Measurements from ENCODE around the gene ATG7. TPM values are rescaled to one million over a fixed set of nuclear protein-coding genes. Genes with fewer than 3 reads are reported as not detected.
"Not testable (repeated sequence)": the region's sequence is repeated elsewhere in the genome, so short reads cannot be mapped to it uniquely, and the experiment has no call there.

ATG7 gene
- total RNA-seq, 2 experiments from 2014 or later = 31.0 to 33.1 TPM

- Mint-ChIP-seq H3K9me3 (peaks cover 23% of the 10 kb centered on the region), H3K4me3 (no peak overlapping the region), H3K36me3 (ENCODE audit: low read depth) (peaks cover 50% of the 10 kb centered on the region), H3K4me1 (ENCODE audit: low read depth) (no peaks in the 10 kb centered on the region), H3K27ac (no peak overlapping the region), H3K27me3 (no peaks in the 10 kb centered on the region)
- DNase-seq (no peak), ATAC-seq (no peak)
- no peak for TF ChIP-seq CTCF (IDR thresholded peaks at IDR 0.05)
- ChIA-PET CTCF (interaction anchor here (1.5 kb wide), 1 partner anchor 24 kb away, joined by 3 read pairs; no protein-coding TSS in a partner anchor), POLR2A (no interaction called here)
- intact Hi-C loops (cut with micrococcal nuclease) = no loop called here
Measured at GRCh38 chr3:11405323-11405722, 133.1 kb downstream of the ATG7 start.

- Mint-ChIP-seq H3K4me1 (ENCODE audit: low read depth) (peaks cover 3% of the 10 kb centered on the region), H3K9me3 (peaks cover 25% of the 10 kb centered on the region), H3K27me3 (no peaks in the 10 kb centered on the region), H3K36me3 (ENCODE audit: low read depth) (peaks cover 56% of the 10 kb centered on the region), H3K27ac (no peak overlapping the region), H3K4me3 (no peak overlapping the region)
- no peak for ATAC-seq
- intact Hi-C loops (cut with micrococcal nuclease) = no loop called here
- no peak for TF ChIP-seq CTCF (IDR thresholded peaks at IDR 0.05)
- ChIA-PET POLR2A (no interaction called here), CTCF (no interaction called here)
- no peak for DNase-seq
Measured at GRCh38 chr3:11407644-11408043, 135.4 kb downstream of the ATG7 start.

- ATAC-seq; H3K4me3 Mint-ChIP-seq; H3K4me1 Mint-ChIP-seq (ENCODE audit: low read depth); CTCF ChIA-PET; H3K27ac Mint-ChIP-seq; DNase-seq; intact Hi-C loops (cut with micrococcal nuclease); H3K27me3 Mint-ChIP-seq; POLR2A ChIA-PET: not testable (repeated sequence)
- Mint-ChIP-seq H3K36me3 (ENCODE audit: low read depth) (peaks cover 60% of the 10 kb centered on the region), H3K9me3 (peaks cover 25% of the 10 kb centered on the region)
Measured at GRCh38 chr3:11408324-11408859, 136.2 kb downstream of the ATG7 start.

- ChIA-PET POLR2A (no interaction called here), CTCF (no interaction called here)
- DNase-seq = no peak
- ATAC-seq = no peak
- TF ChIP-seq CTCF (IDR thresholded peaks at IDR 0.05) = no peak
- H3K27me3 Mint-ChIP-seq = no peaks in the 10 kb centered on the region
- peaks cover 16% of the 10 kb centered on the region for H3K4me1 Mint-ChIP-seq (ENCODE audit: low read depth)
- intact Hi-C loops (cut with micrococcal nuclease) = no loop called here
- H3K4me3 Mint-ChIP-seq = no peak overlapping the region
- H3K36me3 Mint-ChIP-seq (ENCODE audit: low read depth) = peaks cover 64% of the 10 kb centered on the region
- no peak overlapping the region for H3K27ac Mint-ChIP-seq
- H3K9me3 Mint-ChIP-seq = peaks cover 28% of the 10 kb centered on the region
Measured at GRCh38 chr3:11410564-11410963, 138.4 kb downstream of the ATG7 start.

- Mint-ChIP-seq H3K9me3 (peaks cover 25% of the 10 kb centered on the region), H3K36me3 (ENCODE audit: low read depth) (peaks cover 51% of the 10 kb centered on the region), H3K4me3 (no peak overlapping the region), H3K27ac (no peak overlapping the region), H3K4me1 (ENCODE audit: low read depth) (peaks cover 18% of the 10 kb centered on the region), H3K27me3 (no peaks in the 10 kb centered on the region)
- no peak for DNase-seq
- no peak for ATAC-seq
- intact Hi-C loops (cut with micrococcal nuclease) = no loop called here
- POLR2A ChIA-PET = no interaction called here
- TF ChIP-seq CTCF (IDR thresholded peaks at IDR 0.05) = no peak
- CTCF ChIA-PET = no interaction called here
Measured at GRCh38 chr3:11411956-11412355, 139.8 kb downstream of the ATG7 start.

- H3K36me3 Mint-ChIP-seq (ENCODE audit: low read depth) = peaks cover 42% of the 10 kb centered on the region
- no peak overlapping the region for H3K27ac Mint-ChIP-seq
- H3K27me3 Mint-ChIP-seq = no peaks in the 10 kb centered on the region
- H3K9me3 Mint-ChIP-seq = peaks cover 19% of the 10 kb centered on the region
- DNase-seq (no peak), ATAC-seq (no peak)
- H3K4me3 Mint-ChIP-seq = no peak overlapping the region
- POLR2A ChIA-PET = no interaction called here
- no peak for TF ChIP-seq CTCF (IDR thresholded peaks at IDR 0.05)
- peaks cover 18% of the 10 kb centered on the region for H3K4me1 Mint-ChIP-seq (ENCODE audit: low read depth)
- CTCF ChIA-PET = no interaction called here
- intact Hi-C loops (cut with micrococcal nuclease) = no loop called here
Measured at GRCh38 chr3:11413071-11413470, 140.9 kb downstream of the ATG7 start.
